Measurements from ENCODE around the gene IFTAP.

GRCh38 chr11:36628765-36629244, 34.5 kb downstream of the IFTAP start:
- TF ChIP-seq, protein P1, sequence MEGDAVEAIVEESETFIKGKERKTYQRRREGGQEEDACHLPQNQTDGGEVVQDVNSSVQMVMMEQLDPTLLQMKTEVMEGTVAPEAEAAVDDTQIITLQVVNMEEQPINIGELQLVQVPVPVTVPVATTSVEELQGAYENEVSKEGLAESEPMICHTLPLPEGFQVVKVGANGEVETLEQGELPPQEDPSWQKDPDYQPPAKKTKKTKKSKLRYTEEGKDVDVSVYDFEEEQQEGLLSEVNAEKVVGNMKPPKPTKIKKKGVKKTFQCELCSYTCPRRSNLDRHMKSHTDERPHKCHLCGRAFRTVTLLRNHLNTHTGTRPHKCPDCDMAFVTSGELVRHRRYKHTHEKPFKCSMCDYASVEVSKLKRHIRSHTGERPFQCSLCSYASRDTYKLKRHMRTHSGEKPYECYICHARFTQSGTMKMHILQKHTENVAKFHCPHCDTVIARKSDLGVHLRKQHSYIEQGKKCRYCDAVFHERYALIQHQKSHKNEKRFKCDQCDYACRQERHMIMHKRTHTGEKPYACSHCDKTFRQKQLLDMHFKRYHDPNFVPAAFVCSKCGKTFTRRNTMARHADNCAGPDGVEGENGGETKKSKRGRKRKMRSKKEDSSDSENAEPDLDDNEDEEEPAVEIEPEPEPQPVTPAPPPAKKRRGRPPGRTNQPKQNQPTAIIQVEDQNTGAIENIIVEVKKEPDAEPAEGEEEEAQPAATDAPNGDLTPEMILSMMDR (IDR thresholded peaks at IDR 0.05): no peak
- TF ChIP-seq POLR2A (IDR thresholded peaks at IDR 0.05): no peak
- no peak for TF ChIP-seq EP300 (IDR thresholded peaks at IDR 0.05)
- no peak for TF ChIP-seq POLR2AphosphoS5 (IDR thresholded peaks at IDR 0.05)
